Mesangial cell (primary cell): ENCODE measurements around the gene OR2T33. TPM values are rescaled to one million over a fixed set of nuclear protein-coding genes. Genes with fewer than 3 reads are reported as not detected.

ENCODE experiments used
- total RNA-seq: library from RNA; depleted of rRNA; stranded (reverse); fragments of >200 nt; gene quantifications from 2 replicates; pipeline ENCODE4 v1.2.3, GENCODE V29; 2015

Gene OR2T33
- 0.13 and 0.33 TPM in 2 replicates for total RNA-seq

DNA sequence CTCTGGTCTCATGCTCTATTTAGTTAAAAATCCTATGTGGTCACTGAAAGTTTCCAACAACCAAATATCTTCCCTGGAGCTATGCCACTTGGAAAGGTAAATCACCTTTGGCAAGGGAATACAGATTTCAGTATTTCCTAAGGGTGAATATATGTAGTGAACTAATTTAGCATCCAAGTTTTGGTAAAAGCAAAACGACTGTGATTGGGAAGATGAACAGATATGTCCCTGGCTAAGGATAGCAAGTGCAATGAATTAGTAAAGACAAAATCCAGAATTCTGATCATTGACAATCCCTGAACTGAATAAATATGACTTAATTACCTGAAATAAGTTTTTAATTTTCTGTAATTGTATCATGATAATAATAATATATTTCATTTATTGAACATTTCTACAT, at the start of gene OR2T33:
TSS of gene OR2T33 (minus strand) at position 101 of the 400 bp plus-strand sequence. CDS start 4,162 bp downstream, outside the sequence.

GRCh38 chr1:248324468-248324867, 46.7 kb upstream of the OR2T33 start, which contains the start of gene OR2M7:
Gene OR2M7 (minus strand): TSS chr1:248324568. CDS start chr1:248324568, 0 bp downstream.

GRCh38 chr1:248303324-248303723, 25.5 kb upstream of the OR2T33 start, which contains the start of gene OR2T12:
Gene OR2T12 (minus strand): TSS chr1:248303424. CDS start chr1:248295578, 7,846 bp downstream.

GRCh38 chr1:248231117-248231516, 46.7 kb downstream of the OR2T33 start, which contains the start of gene OR2M4:
Gene OR2M4 (plus strand): TSS chr1:248231417. CDS start chr1:248238929, 7,512 bp downstream.

Other genes with a start within 250 kb of the OR2T33 start
- not detected in 2 replicates for gene OR2L2, start 247.9 kb downstream of the OR2T33 start, total RNA-seq
- not detected in 2 replicates for gene OR2L3, start 231.1 kb downstream of the OR2T33 start, total RNA-seq
- not detected in 2 replicates for gene OR2L13, start 182.8 kb downstream of the OR2T33 start, total RNA-seq
- not detected in 2 replicates for gene OR2M5, start 132.8 kb downstream of the OR2T33 start, total RNA-seq
- gene OR2M2, start 103.2 kb downstream of the OR2T33 start, total RNA-seq = not detected in 2 replicates
- not detected in 2 replicates for gene OR2M3, start 80.7 kb downstream of the OR2T33 start, total RNA-seq
- not detected in 2 replicates for gene OR2M4, start 46.6 kb downstream of the OR2T33 start, total RNA-seq
- not detected in 2 replicates for gene OR2T12, start 25.4 kb upstream of the OR2T33 start, total RNA-seq
- gene OR2M7, start 46.6 kb upstream of the OR2T33 start, total RNA-seq = not detected in 2 replicates
- not detected in 2 replicates for gene OR14C36, start 70.8 kb upstream of the OR2T33 start, total RNA-seq
- gene OR2T4, start 83.7 kb upstream of the OR2T33 start, total RNA-seq = not detected in 2 replicates
- not detected in 2 replicates for gene OR2T6, start 97.8 kb upstream of the OR2T33 start, total RNA-seq
- not detected in 2 replicates for gene OR2T1, start 125.1 kb upstream of the OR2T33 start, total RNA-seq
- gene OR2T2, start 167.7 kb upstream of the OR2T33 start, total RNA-seq = not detected in 2 replicates
- gene OR2T3, start 195.4 kb upstream of the OR2T33 start, total RNA-seq = not detected in 2 replicates
- gene OR2T5, start 210.6 kb upstream of the OR2T33 start, total RNA-seq = not detected in 2 replicates
- not detected in 2 replicates for gene OR2G6, start 230.1 kb upstream of the OR2T33 start, total RNA-seq